IPS DF 19.7 (cell line): ENCODE results near the gene BUB1B.
"Not testable (repeated sequence)": the region's sequence is repeated elsewhere in the genome, so short reads cannot be mapped to it uniquely, and the experiment has no call there.

Source experiments
- DNase-seq: peaks from one replicate; pipeline ENCODE4 v3.0.0-alpha.2; 2013; ENCODE audit warnings: low read depth, low spot score

The BUB1B gene

GRCh38 chr15:40160689-40161688, at the start of gene BUB1B:
Gene BUB1B (plus strand): TSS chr15:40161069. CDS start chr15:40161221, 152 bp downstream.
- DNase-seq, result peak; percentile 94

- no peak for DNase-seq
Observed at GRCh38 chr15:40111888-40112287, 49.0 kb upstream of the BUB1B start.

- no peak for DNase-seq
Observed at GRCh38 chr15:40112789-40113188, 48.1 kb upstream of the BUB1B start.

- DNase-seq, result no peak
Observed at GRCh38 chr15:40114218-40114617, 46.7 kb upstream of the BUB1B start.

- DNase-seq, result not testable (repeated sequence)
Observed at GRCh38 chr15:40115106-40115505, 45.8 kb upstream of the BUB1B start.

GRCh38 chr15:40115670-40116093, 45.2 kb upstream of the BUB1B start:
- no peak for DNase-seq

- no peak for DNase-seq
Observed at GRCh38 chr15:40118473-40118872, 42.4 kb upstream of the BUB1B start.

GRCh38 chr15:40121911-40122638, 38.8 kb upstream of the BUB1B start:
- DNase-seq, result no peak

- DNase-seq, result not testable (repeated sequence)
Observed at GRCh38 chr15:40122989-40123388, 37.9 kb upstream of the BUB1B start.

- DNase-seq, result not testable (repeated sequence)
Observed at GRCh38 chr15:40123863-40124262, 37.0 kb upstream of the BUB1B start.

- DNase-seq, result not testable (repeated sequence)
Observed at GRCh38 chr15:40124333-40124732, 36.5 kb upstream of the BUB1B start.

- not testable (repeated sequence) for DNase-seq
Observed at GRCh38 chr15:40124807-40125285, 36.0 kb upstream of the BUB1B start.

- DNase-seq, result no peak
Observed at GRCh38 chr15:40125950-40126349, 34.9 kb upstream of the BUB1B start.

- DNase-seq, result no peak
Observed at GRCh38 chr15:40128766-40129660, 31.9 kb upstream of the BUB1B start.

GRCh38 chr15:40130118-40130517, 30.8 kb upstream of the BUB1B start:
- no peak for DNase-seq

- no peak for DNase-seq
Observed at GRCh38 chr15:40130799-40131502, 29.9 kb upstream of the BUB1B start.

- no peak for DNase-seq
Observed at GRCh38 chr15:40133544-40133943, 27.3 kb upstream of the BUB1B start.

GRCh38 chr15:40134885-40135284, 26.0 kb upstream of the BUB1B start:
- DNase-seq, result no peak

- not testable (repeated sequence) for DNase-seq
Observed at GRCh38 chr15:40135846-40136450, 24.9 kb upstream of the BUB1B start.
